Activated T-cell treated with anti-CD3 and anti-CD28 coated beads, Interleukin-2, amount 50 U/mL, for 4 hours (primary cell): Measurements from ENCODE around the gene ALOXE3. TPM values are rescaled to one million over a fixed set of nuclear protein-coding genes. Genes with fewer than 3 reads are reported as not detected.
"Not testable (repeated sequence)": the region's sequence is repeated elsewhere in the genome, so short reads cannot be mapped to it uniquely, and the experiment has no call there.

Experiments used
- ATAC-seq, 2 donors: fragments of 200-7000 bp; cut with Tn5 transposase; one replicate each; pipeline ENCODE4 v1.10.0; 2021
- DNase-seq: peaks from one replicate; pipeline ENCODE4 v3.0.0-alpha.2; 2020
- H3K27me3 Mint-ChIP-seq: one replicate; pipeline ENCODE4 v1.8.0; 2021; ENCODE audit warnings: low read depth, mixed read lengths
- H3K36me3 Mint-ChIP-seq: one replicate; pipeline ENCODE4 v1.8.0; 2022; ENCODE audit warnings: mixed read lengths; ENCODE audit not compliant: insufficient read depth
- H3K4me1 Mint-ChIP-seq: one replicate; pipeline ENCODE4 v1.8.0; 2021; ENCODE audit warnings: low read depth, mixed read lengths
- H3K4me3 Mint-ChIP-seq: one replicate; pipeline ENCODE4 v1.8.0; 2021; ENCODE audit warnings: mild to moderate bottlenecking, moderate library complexity, mixed read lengths
- H3K9me3 Mint-ChIP-seq: one replicate; pipeline ENCODE4 v1.8.0; 2021; ENCODE audit warnings: mixed read lengths
- total RNA-seq, 3 donors: library from RNA; stranded (reverse); gene quantifications; one replicate each; pipeline ENCODE4 v1.2.1, GENCODE V29; 2021

Gene ALOXE3
- total RNA-seq, 3 donors from 2014 or later: not detected

- no peak within 1 kb of the TSS for H3K4me3 Mint-ChIP-seq
- ATAC-seq: no peak
Measured at GRCh38 chr17:8087075-8087951, 31.0 kb downstream of the ALOXE3 start, which contains the start of gene ALOX12B. ALOX12B (minus strand) TSS chr17:8087716; CDS start chr17:8087442, 274 bp downstream.

GRCh38 chr17:8084250-8084649, 34.1 kb downstream of the ALOXE3 start:
- peaks cover 7% of the 10 kb centered on the region for H3K27me3 Mint-ChIP-seq
- peaks cover 5% of the 10 kb centered on the region for H3K4me1 Mint-ChIP-seq
- peaks cover 3% of the 10 kb centered on the region for H3K36me3 Mint-ChIP-seq

More at GRCh38 chr17:8087075-8087951, 31.0 kb downstream of the ALOXE3 start, which contains the start of gene ALOX12B:
- H3K9me3 Mint-ChIP-seq: no peaks in the 10 kb centered on the region
- no peaks in the 10 kb centered on the region for H3K4me1 Mint-ChIP-seq
- DNase-seq: no peak
- peaks cover 27% of the 10 kb centered on the region for H3K27me3 Mint-ChIP-seq
- no peaks in the 10 kb centered on the region for H3K36me3 Mint-ChIP-seq

GRCh38 chr17:8082292-8082691, 36.0 kb downstream of the ALOXE3 start:
- DNase-seq (no peak), ATAC-seq (no peak)
- Mint-ChIP-seq H3K9me3 (no peaks in the 10 kb centered on the region), H3K4me3 (no peak overlapping the region), H3K27me3 (no peaks in the 10 kb centered on the region), H3K4me1 (peaks cover 7% of the 10 kb centered on the region), H3K36me3 (peaks cover 3% of the 10 kb centered on the region)

More at GRCh38 chr17:8084250-8084649, 34.1 kb downstream of the ALOXE3 start:
- Mint-ChIP-seq H3K9me3 (no peaks in the 10 kb centered on the region), H3K4me3 (no peak overlapping the region)
- ATAC-seq (no peak), DNase-seq (no peak)

GRCh38 chr17:8081876-8082275, 36.4 kb downstream of the ALOXE3 start:
- Mint-ChIP-seq H3K4me1 (peaks cover 7% of the 10 kb centered on the region), H3K9me3 (no peaks in the 10 kb centered on the region), H3K4me3 (no peak overlapping the region), H3K36me3 (peaks cover 3% of the 10 kb centered on the region), H3K27me3 (no peaks in the 10 kb centered on the region)
- DNase-seq (no peak), ATAC-seq (no peak)

DNA sequence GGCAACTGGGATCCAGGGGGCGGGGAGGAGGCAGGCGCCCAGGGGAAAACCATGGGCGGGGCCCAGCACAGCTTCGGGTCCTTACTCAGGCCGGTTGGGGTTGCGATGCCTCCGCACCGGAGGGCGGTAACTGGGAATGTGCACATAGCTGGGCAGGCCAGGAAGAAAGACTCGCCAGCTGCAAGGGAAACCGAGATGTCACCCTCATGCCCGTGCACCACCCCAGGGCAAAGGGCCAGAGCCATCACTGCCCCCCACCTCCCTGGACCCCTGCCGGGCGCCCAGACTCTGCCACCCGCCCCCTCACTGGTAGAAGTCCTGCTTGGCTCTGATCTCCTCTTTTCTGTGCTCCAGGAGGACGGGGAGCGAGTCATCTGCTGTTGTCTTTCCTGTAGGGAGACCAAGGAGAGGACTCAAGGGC, 37.5 kb downstream of the ALOXE3 start:
- no peaks in the 10 kb centered on the region for H3K27me3 Mint-ChIP-seq
- H3K9me3 Mint-ChIP-seq: no peaks in the 10 kb centered on the region
- peaks cover 3% of the 10 kb centered on the region for H3K36me3 Mint-ChIP-seq
- DNase-seq (no peak), ATAC-seq (no peak)
- H3K4me3 Mint-ChIP-seq: peak overlapping the region; percentile 90
- peaks cover 7% of the 10 kb centered on the region for H3K4me1 Mint-ChIP-seq

- H3K27me3 Mint-ChIP-seq: no peaks in the 10 kb centered on the region
- DNase-seq: no peak
- H3K4me3 Mint-ChIP-seq: peak overlapping the region; percentile 90
- peaks cover 7% of the 10 kb centered on the region for H3K4me1 Mint-ChIP-seq
- ATAC-seq: no peak
- no peaks in the 10 kb centered on the region for H3K9me3 Mint-ChIP-seq
- peaks cover 3% of the 10 kb centered on the region for H3K36me3 Mint-ChIP-seq
Measured at GRCh38 chr17:8080208-8080798, 38.0 kb downstream of the ALOXE3 start.

GRCh38 chr17:8079291-8080207, 38.8 kb downstream of the ALOXE3 start:
- H3K36me3 Mint-ChIP-seq: peaks cover 3% of the 10 kb centered on the region
- DNase-seq (peak; percentile 75), ATAC-seq (peak; percentile 87 to 89)
- peaks cover 7% of the 10 kb centered on the region for H3K4me1 Mint-ChIP-seq
- no peaks in the 10 kb centered on the region for H3K9me3 Mint-ChIP-seq
- peaks cover 7% of the 10 kb centered on the region for H3K27me3 Mint-ChIP-seq
- H3K4me3 Mint-ChIP-seq: peak overlapping the region; percentile 90

DNA sequence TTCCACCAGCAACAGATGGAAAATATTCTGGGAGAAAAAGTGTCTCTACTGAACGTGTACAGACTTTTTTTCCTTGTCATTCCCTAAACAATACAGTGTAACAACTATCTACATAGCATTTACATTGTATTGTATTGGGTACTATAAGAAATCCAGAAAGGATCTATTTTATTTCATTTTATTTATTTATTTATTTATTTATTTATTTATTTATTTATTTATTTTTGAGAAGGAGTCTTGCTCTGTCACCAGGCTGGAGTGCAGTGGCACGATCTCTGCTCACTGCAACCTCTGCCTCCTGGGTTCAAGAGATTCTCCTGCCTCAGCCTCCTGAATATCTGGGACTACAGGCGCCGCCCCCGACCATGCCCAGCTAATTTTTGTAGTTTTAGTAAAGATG, 40.4 kb downstream of the ALOXE3 start:
- ATAC-seq: not testable (repeated sequence)

DNA sequence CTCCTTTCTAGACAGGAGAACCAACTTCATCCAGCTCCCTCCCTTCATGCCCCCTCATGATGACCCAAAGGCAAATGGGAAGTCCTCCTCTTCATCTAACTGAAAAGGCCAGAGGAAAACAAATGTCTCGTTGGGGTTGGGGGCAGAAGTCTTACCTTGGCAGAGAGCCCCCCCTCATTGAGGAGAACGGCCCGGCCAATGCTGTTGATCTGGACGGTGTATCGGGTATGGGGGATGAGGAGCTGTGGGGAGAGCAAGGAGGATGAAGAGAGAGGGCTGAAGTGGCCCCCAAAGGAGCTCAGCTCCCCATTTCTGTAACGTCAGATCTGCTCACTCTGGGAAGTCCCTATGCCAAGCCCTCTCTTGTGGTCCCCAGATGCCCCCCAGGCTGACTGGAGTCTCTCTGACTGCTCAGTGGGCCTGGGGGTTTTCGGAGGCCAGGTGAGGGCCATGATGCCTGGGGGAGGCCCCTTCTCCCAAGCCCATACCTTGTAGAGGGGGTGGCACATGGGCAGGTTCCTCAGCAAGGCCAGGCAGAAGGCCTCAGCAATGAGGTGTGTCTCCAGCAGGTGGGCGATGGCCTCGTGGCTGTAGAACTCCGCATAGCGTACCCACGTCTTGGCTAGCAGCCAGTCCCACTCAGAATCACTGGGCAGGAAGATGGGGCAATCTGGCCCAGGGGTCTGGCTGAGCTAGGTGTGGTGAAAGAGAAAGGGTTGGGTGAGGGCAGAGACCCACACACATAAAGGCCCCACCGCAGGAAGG, 41.6 kb downstream of the ALOXE3 start:
- DNase-seq (no peak), ATAC-seq (no peak)
- H3K9me3 Mint-ChIP-seq: no peaks in the 10 kb centered on the region
- H3K4me3 Mint-ChIP-seq: no peak overlapping the region
- no peaks in the 10 kb centered on the region for H3K36me3 Mint-ChIP-seq
- peaks cover 25% of the 10 kb centered on the region for H3K4me1 Mint-ChIP-seq
- H3K27me3 Mint-ChIP-seq: peaks cover 28% of the 10 kb centered on the region

More for the DNA sequence above, 40.4 kb downstream of the ALOXE3 start:
- H3K4me1 Mint-ChIP-seq: peaks cover 19% of the 10 kb centered on the region
- not testable (repeated sequence) for H3K36me3 Mint-ChIP-seq, H3K4me3 Mint-ChIP-seq, H3K9me3 Mint-ChIP-seq, DNase-seq
- H3K27me3 Mint-ChIP-seq: peaks cover 19% of the 10 kb centered on the region

DNA sequence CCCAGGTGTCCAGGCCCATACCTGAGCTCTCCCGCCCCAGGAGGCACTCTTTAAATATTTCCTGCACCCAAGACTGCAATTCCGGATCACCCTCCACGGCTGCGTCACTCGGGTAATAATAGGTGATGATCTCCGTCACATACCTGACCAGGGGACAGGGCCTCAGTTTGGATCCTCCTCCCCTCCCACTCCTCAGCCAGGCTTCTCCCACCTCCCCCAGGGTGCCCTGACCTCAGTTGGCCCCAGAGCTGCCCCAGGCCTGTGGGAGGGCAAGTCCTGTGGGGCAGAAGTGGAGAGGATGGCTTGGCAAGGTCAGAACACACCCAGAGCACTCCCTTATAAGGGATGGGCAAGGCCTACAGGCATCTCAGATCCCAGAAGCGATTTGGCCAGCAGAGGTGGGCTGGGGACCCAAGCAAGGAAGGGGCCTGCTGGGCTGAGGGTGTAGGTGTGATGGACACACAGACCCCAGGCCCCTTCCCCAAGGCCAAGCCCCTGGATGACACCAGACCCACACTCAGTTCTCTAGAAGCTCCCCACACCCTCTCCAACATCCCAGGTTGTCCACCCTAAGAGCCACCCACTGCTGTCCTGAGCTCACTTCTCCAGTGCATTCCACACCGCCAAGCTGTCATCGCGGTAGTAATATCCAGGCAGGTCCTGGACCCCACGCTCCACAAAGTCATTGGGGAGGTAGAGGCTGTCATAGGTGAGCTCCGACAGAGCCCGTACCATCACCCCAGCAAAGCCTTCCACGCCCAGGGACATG, 42.6 kb downstream of the ALOXE3 start:
- DNase-seq (no peak), ATAC-seq (no peak)
- H3K9me3 Mint-ChIP-seq: no peaks in the 10 kb centered on the region
- H3K4me1 Mint-ChIP-seq: peaks cover 25% of the 10 kb centered on the region
- H3K4me3 Mint-ChIP-seq: no peak overlapping the region
- no peaks in the 10 kb centered on the region for H3K36me3 Mint-ChIP-seq
- H3K27me3 Mint-ChIP-seq: peaks cover 38% of the 10 kb centered on the region

GRCh38 chr17:8075081-8075480, 43.2 kb downstream of the ALOXE3 start:
- DNase-seq (no peak), ATAC-seq (no peak)
- Mint-ChIP-seq H3K4me3 (no peak overlapping the region), H3K4me1 (peaks cover 22% of the 10 kb centered on the region), H3K9me3 (no peaks in the 10 kb centered on the region), H3K27me3 (peaks cover 39% of the 10 kb centered on the region), H3K36me3 (no peaks in the 10 kb centered on the region)

GRCh38 chr17:8074554-8074953, 43.8 kb downstream of the ALOXE3 start:
- H3K4me3 Mint-ChIP-seq: no peak overlapping the region
- H3K27me3 Mint-ChIP-seq: peaks cover 39% of the 10 kb centered on the region
- H3K36me3 Mint-ChIP-seq: no peaks in the 10 kb centered on the region

More at GRCh38 chr17:8074554-8074953, 43.8 kb downstream of the ALOXE3 start:
- H3K4me1 Mint-ChIP-seq: peaks cover 21% of the 10 kb centered on the region
- DNase-seq: no peak
- ATAC-seq: no peak
- no peaks in the 10 kb centered on the region for H3K9me3 Mint-ChIP-seq
